GM12878 (cell line): ENCODE data around the gene EEF1AKMT3. TPM values are rescaled to one million over a fixed set of nuclear protein-coding genes. Genes with fewer than 3 reads are reported as not detected.

Source experiments
- ATAC-seq: fragments of 200-7000 bp; cut with Tn5 transposase; 3 replicates; pipeline ENCODE4 v1.9.1; 2020; ENCODE audit warnings: mild to moderate bottlenecking, moderate library complexity
- BruUV-seq: library from RNA; stranded (reverse); fragments of 400-500 nt; replicated peaks from 2 replicates; lab custom pipeline; 2021; lab: Mats Ljungman, UMichigan
- CTCF ChIA-PET: fragments of 300-600 bp; sonication (Branson Sonifier 250); formaldehyde crosslinking; extraction: SDS; loops from one replicate; lab custom pipeline; 2021; ENCODE audit warnings: inconsistent platforms; lab: Yijun Ruan, JAX
- POLR2A ChIA-PET: fragments of 350-600 bp; formaldehyde crosslinking; extraction: SDS; loops from one replicate; lab custom pipeline; 2021; ENCODE audit warnings: inconsistent platforms; lab: Charles Lee
- RAD21 ChIA-PET: fragments of 300-600 bp; sonication (Branson Sonifier 250); formaldehyde crosslinking; loops from one replicate; lab custom pipeline; 2023; ENCODE audit warnings: antibody characterized with exemption; ENCODE audit not compliant: unreplicated experiment; lab: Charles Lee
- SMC1A ChIA-PET: fragments of 300-600 bp; sonication (Branson Sonifier 250); formaldehyde crosslinking; loops from one replicate; lab custom pipeline; 2023; ENCODE audit not compliant: unreplicated experiment, uncharacterized antibody; lab: Charles Lee
- DNase-seq: peaks from one replicate; pipeline ENCODE4 v3.0.0-alpha.2; 2011; ENCODE audit warnings: low read depth, low spot score
- FAIRE-seq: peaks from 3 replicates; lab custom pipeline; 2011; peaks lifted over from hg19 to GRCh38; lab: Jason Lieb, UNC
- H2AFZ ChIP-seq: 2 replicates; pipeline ENCODE4 v1.6.0; 2011; ENCODE audit warnings: low read depth, low read length, control low read depth; ENCODE audit not compliant: control insufficient read depth
- H3K27ac ChIP-seq: 2 replicates; pipeline ENCODE4 v1.5.1; 2011; ENCODE audit warnings: control low read depth; ENCODE audit not compliant: control insufficient read depth, insufficient read depth
- H3K27me3 ChIP-seq, 2 experiments: replicated peaks in 1 of 2; 2 replicates each; pipeline versions ENCODE4 v1.6.0 to v1.6.1; 2011; ENCODE audit warnings: low read length in 1 of 2; ENCODE audit not compliant: control insufficient read depth in 2 of 2, insufficient read depth in 2 of 2
- H3K36me3 ChIP-seq, 2 experiments: 2 replicates each; pipeline ENCODE4 v1.5.1; 2011; ENCODE audit warnings: low read length in 1 of 2; ENCODE audit not compliant: control insufficient read depth in 2 of 2, insufficient read depth in 2 of 2
- H3K4me1 ChIP-seq: 2 replicates; pipeline ENCODE4 v1.6.1; 2011; ENCODE audit warnings: mild to moderate bottlenecking, low read length, moderate library complexity, mixed read lengths; ENCODE audit not compliant: control insufficient read depth, insufficient read depth
- H3K4me2 ChIP-seq: 2 replicates; pipeline ENCODE4 v1.6.0; 2011; ENCODE audit warnings: control low read depth; ENCODE audit not compliant: control insufficient read depth, insufficient read depth
- H3K4me3 ChIP-seq: fragments of 200-600 bp; sonication (generic); 2 replicates; pipeline ENCODE4 v1.5.1; 2016
- H3K79me2 ChIP-seq: 2 replicates; pipeline ENCODE4 v1.6.0; 2011; ENCODE audit warnings: low read length; ENCODE audit not compliant: control insufficient read depth, insufficient read depth
- H3K9ac ChIP-seq: 2 replicates; pipeline ENCODE4 v1.8.0; 2011; ENCODE audit warnings: low read length, control low read depth, mixed read lengths; ENCODE audit not compliant: control insufficient read depth, insufficient read depth
- H3K9me3 ChIP-seq: replicated peaks from 3 replicates; pipeline ENCODE4 v1.5.1; 2011; ENCODE audit warnings: mild to moderate bottlenecking, low read length; ENCODE audit not compliant: control insufficient read depth, insufficient read depth
- H4K20me1 ChIP-seq: 2 replicates; pipeline ENCODE4 v1.6.0; 2011; ENCODE audit not compliant: control insufficient read depth, insufficient read depth
- ASH2L ChIP-seq: fragments of 300-600, 200-600 bp; sonication (generic); IDR thresholded peaks from 2 replicates; pipeline ENCODE4 v1.6.1; 2017; ENCODE audit warnings: low read depth, mild to moderate bottlenecking, borderline replicate concordance
- CEBPB ChIP-seq, 2 experiments: fragments of 150-350 bp in 1 of 2; IDR thresholded peaks; 2 replicates each; pipeline ENCODE4 v1.6.1; 2012 to 2014; ENCODE audit warnings: low read depth in 2 of 2, low read length in 2 of 2, borderline replicate concordance in 1 of 2, inconsistent platforms in 1 of 2
- JUND ChIP-seq: IDR thresholded peaks from 2 replicates; pipeline ENCODE4 v1.6.1; 2012; ENCODE audit warnings: low read depth, mild to moderate bottlenecking, low read length, improper control_type of control experiment, moderate library complexity
- NFIC ChIP-seq: IDR thresholded peaks from 2 replicates; pipeline ENCODE4 v1.6.1; 2012; ENCODE audit warnings: low read depth, mild to moderate bottlenecking, inconsistent platforms, low read length, moderate library complexity
- TCF12 ChIP-seq: IDR thresholded peaks from 2 replicates; pipeline ENCODE4 v1.6.1; 2011; ENCODE audit warnings: low read depth, mild to moderate bottlenecking, low read length
- ZBED1 ChIP-seq: IDR thresholded peaks from 2 replicates; pipeline ENCODE4 v1.6.1; 2016; ENCODE audit warnings: borderline replicate concordance
- ZNF592 ChIP-seq: fragments of 450-650 bp; IDR thresholded peaks from 2 replicates; pipeline ENCODE4 v1.6.1; 2017; ENCODE audit warnings: mild to moderate bottlenecking, moderate library complexity
- WGBS: methylation state at CpG from one replicate; pipeline ENCODE4 v1.1.6; 2016; ENCODE audit warnings: low lambda C conversion rate; ENCODE audit not compliant: insufficient replicate concordance, insufficient coverage; ENCODE audit errors: missing lambda C conversion rate; 5-methylcytosine and 5-hydroxymethylcytosine counted together
- in situ Hi-C: fragments of 300-500 bp; cut with MboI; formaldehyde crosslinking; loops from 9 replicates; pipeline ENCODE4 v1.14.3; 2018; ENCODE audit warnings: mixed read lengths
- intact Hi-C: fragments of 100-400 bp; cut with micrococcal nuclease; formaldehyde crosslinking; loops from one replicate; pipeline ENCODE4 v1.14.2; 2022; ENCODE audit not compliant: unreplicated experiment
- polyA plus RNA-seq, 11 experiments: library from polyadenylated mRNA; depleted of rRNA in 4 of 11; unstranded in 6 of 11; stranded (reverse) in 5 of 11; fragments of >200 nt; fragmentation: Nextera tagmentation in 4 of 11; fragmentation: Illumina TruSeq in 1 of 11; extraction: Ambion mirVana in 4 of 11; extraction: Trizol in 1 of 11; gene quantifications; 1 replicate in 1 of 11; 2 replicates in 10 of 11; pipeline versions ENCODE4 v1.2.1 to v1.2.3, GENCODE V29; 2011 to 2016; ENCODE audit warnings: inconsistent platforms in 2 of 11, missing spikeins in 2 of 11, low read depth in 1 of 11
- total RNA-seq, 4 experiments: library from RNA; depleted of rRNA in 3 of 4; stranded (reverse); fragments of >200 nt in 3 of 4; fragmentation: Illumina TruSeq in 1 of 4; extraction: Trizol in 1 of 4; gene quantifications; 2 replicates each; pipeline versions ENCODE4 v1.2.1 to v1.2.3, GENCODE V29; 2013 to 2021

EEF1AKMT3 gene
- total and polyA plus RNA-seq, 10 of the 15 experiments (the other 5 are each of a cell fraction or from before 2014, with no cell fraction given), result 1.2 to 8.2 (median 3.5) TPM

- H4K20me1 ChIP-seq, result no peaks in the 10 kb centered on the region
- H3K27me3 ChIP-seq, result no peaks in the 10 kb centered on the region
- H3K4me3 ChIP-seq, result no peak overlapping the region
- ATAC-seq (no peak), FAIRE-seq (no peak), DNase-seq (no peak)
- no peaks in the 10 kb centered on the region; a peak in 2 of 4 replicates for H3K36me3 ChIP-seq
- no peak overlapping the region for H3K27ac ChIP-seq
- no peaks in the 10 kb centered on the region for H3K9me3 ChIP-seq
- no peaks in the 10 kb centered on the region for H3K4me1 ChIP-seq
- WGBS, result 90% methylated on average over 5 of the region's 5 CpGs
- ChIA-PET SMC1A (no interaction called here), POLR2A (interaction anchor here (0.6 kb wide), 1 partner anchor 10 kb away, joined by 3 read pairs; no protein-coding TSS in a partner anchor), CTCF (interaction anchor here (0.9 to 1.0 kb wide), 3 partner anchors 10 to 46 kb away, joined by 3 to 4 read pairs (median 3); partner anchors contain the start of gene TSFM), RAD21 (no interaction called here)
- BruUV-seq, result no TSS peak
- intact Hi-C loops (no loop called here), in situ Hi-C loops (no loop called here)
- H3K79me2 ChIP-seq, result no peaks in the 10 kb centered on the region
- no peak overlapping the region for H3K9ac ChIP-seq
- no peak overlapping the region for H3K4me2 ChIP-seq
- TF ChIP-seq JUND (no peak), ZNF592 (no peak), ZBED1 (no peak), ASH2L (no peak), CEBPB (IDR thresholded peaks at IDR 0.05; ENCODE audit: borderline replicate concordance in 1 of 2, low read depth in 2 of 2, low read length in 2 of 2) (no peak), NFIC (no peak), TCF12 (no peak)
- no peak overlapping the region for H2AFZ ChIP-seq
Measured at GRCh38 chr12:57810450-57810849, 38.0 kb downstream of the EEF1AKMT3 start.
